Thymus (tissue), 11 donors: ENCODE data around the gene POLR3E. TPM values are rescaled to one million over a fixed set of nuclear protein-coding genes. Genes with fewer than 3 reads are reported as not detected.

Experiments
- DNase-seq, 9 donors: peaks; one replicate each; pipeline ENCODE4 v3.0.0-alpha.2; 2013; ENCODE audit warnings: low spot score in 9 of 9, low read depth in 6 of 9, missing footprints in 1 of 9
- H3K27ac ChIP-seq, 2 donors: one replicate each; pipeline ENCODE4 v1.5.1; 2013; ENCODE audit warnings: control low read depth in 1 of 2, low read depth in 1 of 2, low read length in 1 of 2, mild to moderate bottlenecking in 1 of 2, moderate library complexity in 1 of 2
- H3K27me3 ChIP-seq, 2 donors: one replicate each; pipeline ENCODE4 v1.5.1; 2013; ENCODE audit warnings: low read length in 1 of 2; ENCODE audit not compliant: control insufficient read depth in 2 of 2, insufficient read depth in 1 of 2
- H3K36me3 ChIP-seq, 2 donors: one replicate each; pipeline ENCODE4 v1.5.1; 2013; ENCODE audit warnings: low read length in 1 of 2, mild to moderate bottlenecking in 1 of 2, moderate library complexity in 1 of 2; ENCODE audit not compliant: control insufficient read depth in 2 of 2, insufficient read depth in 2 of 2
- H3K4me1 ChIP-seq, 2 donors: one replicate each; pipeline ENCODE4 v1.5.1; 2013; ENCODE audit warnings: low read length in 2 of 2; ENCODE audit not compliant: control insufficient read depth in 2 of 2, insufficient read depth in 2 of 2
- H3K4me3 ChIP-seq, 2 donors: one replicate each; pipeline ENCODE4 v1.5.1; 2013; ENCODE audit warnings: low read length in 2 of 2, control low read depth in 1 of 2, mild to moderate bottlenecking in 1 of 2
- H3K9me3 ChIP-seq, 2 donors: one replicate each; pipeline ENCODE4 v1.5.1; 2013; ENCODE audit warnings: low read length in 1 of 2, mild to moderate bottlenecking in 1 of 2; ENCODE audit not compliant: control insufficient read depth in 2 of 2, insufficient read depth in 1 of 2
- WGBS: extraction: QIAGEN DNeasy Blood & Tissue Kit; methylation state at CpG from one replicate; pipeline ENCODE4 v1.1.7; 2013; 5-methylcytosine and 5-hydroxymethylcytosine counted together
- polyA plus RNA-seq: library from polyadenylated mRNA; stranded (reverse); fragments of 200-250 nt; gene quantifications from one replicate; pipeline ENCODE4 v1.2.3, GENCODE V29; 2013
- total RNA-seq: library from RNA; stranded (reverse); fragments of 120-200 nt; gene quantifications from one replicate; pipeline ENCODE4 v1.2.4, GENCODE V29; 2013
- donor health status: healthy.

POLR3E gene
- total and polyA plus RNA-seq, 2 donors = 27.2 to 27.4 TPM

GRCh38 chr16:22333457-22333994 lies 36.3 kb downstream of the POLR3E start:
- H3K4me1 ChIP-seq = no peaks in the 10 kb centered on the region
- no peak overlapping the region for H3K4me3 ChIP-seq
- 89% methylated on average over 6 of the region's 6 CpGs for WGBS
- H3K27me3 ChIP-seq = no peaks in the 10 kb centered on the region
- peaks cover 5 to 10% of the 10 kb centered on the region in 2 donors for H3K9me3 ChIP-seq
- peaks cover 24 to 39% of the 10 kb centered on the region in 2 donors for H3K36me3 ChIP-seq
- H3K27ac ChIP-seq = no peak overlapping the region
- DNase-seq = no peak

DNA sequence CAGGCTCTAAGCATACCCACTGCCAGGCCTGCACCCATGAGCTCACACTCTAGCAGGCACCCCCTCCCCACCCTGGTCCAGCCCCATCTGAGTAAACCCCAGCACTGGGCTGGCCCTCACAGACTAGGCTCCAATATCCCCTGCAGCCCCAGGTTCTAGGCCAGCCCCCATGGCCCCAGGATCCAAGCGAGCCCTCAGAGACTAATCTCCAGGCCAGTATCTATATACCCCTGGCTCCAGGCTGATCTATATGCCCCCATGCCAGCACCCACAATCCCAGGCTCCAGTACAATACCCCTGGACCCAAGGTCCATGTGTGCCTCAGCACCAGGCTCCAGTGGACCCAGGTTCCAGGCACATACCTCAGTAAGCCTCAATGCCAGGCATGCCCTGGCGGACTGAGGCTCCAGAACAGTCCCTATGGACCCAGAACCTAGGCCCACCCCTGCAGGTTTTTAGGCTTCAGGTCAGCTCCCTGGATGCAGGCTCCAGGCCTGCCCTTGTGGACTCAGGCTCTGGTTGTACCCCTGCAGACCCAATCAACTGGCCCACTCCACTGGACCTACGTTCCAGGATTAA lies 38.5 kb downstream of the POLR3E start:
- 98% methylated on average over 3 of the region's 3 CpGs for WGBS
- DNase-seq = no peak
- peaks cover 5 to 10% of the 10 kb centered on the region in 2 donors for H3K9me3 ChIP-seq
- no peaks in the 10 kb centered on the region for H3K27me3 ChIP-seq
- no peak overlapping the region for H3K27ac ChIP-seq
- H3K36me3 ChIP-seq = peaks cover 18 to 31% of the 10 kb centered on the region in 2 donors
- no peak overlapping the region for H3K4me3 ChIP-seq
- H3K4me1 ChIP-seq = no peaks in the 10 kb centered on the region

DNA sequence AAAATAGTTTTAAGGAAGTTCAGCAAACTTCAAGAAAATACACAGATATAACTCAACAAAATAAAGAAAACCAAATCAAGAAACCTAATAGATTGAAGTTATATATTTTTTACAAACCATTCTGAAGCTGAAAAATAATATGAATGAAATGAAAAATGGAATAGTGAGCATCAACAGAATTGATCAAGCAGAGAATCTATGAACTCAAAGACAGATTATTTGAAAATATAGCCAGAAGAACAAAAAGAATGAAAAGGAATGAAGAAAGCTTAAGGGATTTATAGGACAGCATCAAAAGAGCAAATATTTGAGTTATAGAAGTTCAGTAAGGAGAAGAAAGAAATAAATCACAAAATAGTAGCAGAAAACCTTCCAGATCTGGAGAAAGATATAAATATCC lies 39.4 kb downstream of the POLR3E start:
- no peak overlapping the region for H3K27ac ChIP-seq
- no peak for DNase-seq
- no peaks in the 10 kb centered on the region for H3K4me1 ChIP-seq
- no peak overlapping the region for H3K4me3 ChIP-seq
- H3K36me3 ChIP-seq = peaks cover 18 to 31% of the 10 kb centered on the region in 2 donors
- no peaks in the 10 kb centered on the region for H3K27me3 ChIP-seq
- H3K9me3 ChIP-seq = peaks cover 5 to 11% of the 10 kb centered on the region in 2 donors

DNA sequence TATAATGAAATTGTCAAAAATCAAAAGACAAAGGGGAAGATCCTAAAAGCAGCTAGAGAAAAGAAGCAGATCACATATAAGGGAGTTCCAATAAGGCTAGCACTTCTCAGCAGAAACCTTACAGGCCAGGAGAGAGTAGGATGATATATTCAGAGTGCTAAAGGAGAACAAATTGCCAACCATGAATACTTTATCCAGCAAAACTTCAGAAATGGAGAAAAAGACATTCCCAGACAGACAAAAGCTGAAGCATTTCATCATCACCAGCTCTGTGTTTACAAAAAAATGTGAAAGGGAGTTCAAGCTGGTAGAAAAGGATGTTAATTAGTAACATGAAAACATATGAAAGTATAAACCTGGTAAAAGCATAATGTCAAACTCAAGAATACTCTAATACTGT lies 39.8 kb downstream of the POLR3E start:
- H3K27ac ChIP-seq = no peak overlapping the region
- H3K4me1 ChIP-seq = no peaks in the 10 kb centered on the region
- DNase-seq = no peak
- no peak overlapping the region for H3K4me3 ChIP-seq
- H3K27me3 ChIP-seq = no peaks in the 10 kb centered on the region
- peaks cover 5 to 13% of the 10 kb centered on the region in 2 donors for H3K9me3 ChIP-seq
- H3K36me3 ChIP-seq = peaks cover 17 to 31% of the 10 kb centered on the region in 2 donors

- Histone ChIP-seq H3K27ac (no peak overlapping the region), H3K4me1 (no peaks in the 10 kb centered on the region), H3K27me3 (no peaks in the 10 kb centered on the region), H3K36me3 (peaks cover 13 to 26% of the 10 kb centered on the region in 2 donors), H3K4me3 (no peak overlapping the region), H3K9me3 (peaks cover 5 to 13% of the 10 kb centered on the region in 2 donors)
- no peak for DNase-seq
- 98% methylated on average over 4 of the region's 4 CpGs for whole genome bisulfite sequencing
Observed at GRCh38 chr16:22337849-22338635, 40.8 kb downstream of the POLR3E start.

DNA sequence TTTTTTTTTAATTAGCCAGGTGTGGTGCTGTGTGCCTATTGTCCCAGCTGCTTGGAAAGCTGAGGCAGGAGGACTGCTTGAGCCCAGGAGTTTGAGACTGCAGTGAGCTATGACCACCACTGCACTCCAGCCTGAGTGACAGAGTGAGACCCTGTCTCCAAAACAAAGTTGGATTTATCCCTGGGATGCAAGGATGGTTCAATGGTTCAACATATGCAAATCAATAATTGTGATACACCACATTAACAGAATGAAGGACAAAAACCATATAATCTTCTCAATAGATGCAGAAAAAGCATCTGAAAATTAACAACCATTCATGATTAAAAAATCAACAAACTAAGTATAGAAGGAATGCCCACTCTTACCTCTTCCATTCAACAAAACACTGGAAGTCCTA lies 43.7 kb downstream of the POLR3E start:
- Histone ChIP-seq H3K9me3 (peaks cover 5 to 6% of the 10 kb centered on the region in 2 donors), H3K27ac (no peak overlapping the region), H3K4me1 (no peaks in the 10 kb centered on the region), H3K27me3 (no peaks in the 10 kb centered on the region), H3K4me3 (no peak overlapping the region), H3K36me3 (peaks cover 3 to 8% of the 10 kb centered on the region in 2 donors)
- no peak for DNase-seq

GRCh38 chr16:22342082-22342481 lies 44.9 kb downstream of the POLR3E start:
- no peaks in the 10 kb centered on the region for H3K4me1 ChIP-seq
- no peak for DNase-seq
- no peak overlapping the region for H3K27ac ChIP-seq
- no peaks in the 10 kb centered on the region for H3K27me3 ChIP-seq
- 90% methylated on average over 2 of the region's 2 CpGs for WGBS
- H3K36me3 ChIP-seq = peaks cover 11 to 12% of the 10 kb centered on the region in 2 donors
- no peak overlapping the region for H3K4me3 ChIP-seq
- H3K9me3 ChIP-seq = peaks cover 0 to 3% of the 10 kb centered on the region in 2 donors

DNA sequence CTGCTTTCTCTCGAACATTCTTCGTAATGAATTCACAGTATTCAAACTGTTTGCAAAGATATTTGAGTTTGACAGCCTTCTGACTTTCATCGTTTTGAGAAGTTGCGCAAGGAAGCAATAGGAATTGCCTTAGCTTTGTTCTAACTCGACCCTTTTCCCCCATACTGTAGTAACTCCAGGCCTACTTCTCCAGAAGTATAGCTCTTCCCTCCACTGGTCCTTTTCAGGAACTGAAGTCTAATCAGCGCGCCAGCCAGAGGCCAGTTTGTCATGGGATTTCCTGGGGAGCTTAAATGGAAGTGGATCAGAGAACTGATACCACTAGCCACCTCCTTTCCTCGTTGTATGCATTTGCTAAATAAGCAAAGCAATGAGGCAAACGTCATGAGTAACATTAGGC lies 49.3 kb downstream of the POLR3E start:
- H3K36me3 ChIP-seq = peaks cover 32 to 34% of the 10 kb centered on the region in 2 donors
- H3K4me1 ChIP-seq = no peaks in the 10 kb centered on the region
- H3K9me3 ChIP-seq = peaks cover 0 to 3% of the 10 kb centered on the region in 2 donors
- H3K27ac ChIP-seq = no peak overlapping the region
- no peak for DNase-seq
- H3K4me3 ChIP-seq = no peak overlapping the region
- 85% methylated on average over 9 of the region's 9 CpGs for WGBS
- no peaks in the 10 kb centered on the region for H3K27me3 ChIP-seq

DNA sequence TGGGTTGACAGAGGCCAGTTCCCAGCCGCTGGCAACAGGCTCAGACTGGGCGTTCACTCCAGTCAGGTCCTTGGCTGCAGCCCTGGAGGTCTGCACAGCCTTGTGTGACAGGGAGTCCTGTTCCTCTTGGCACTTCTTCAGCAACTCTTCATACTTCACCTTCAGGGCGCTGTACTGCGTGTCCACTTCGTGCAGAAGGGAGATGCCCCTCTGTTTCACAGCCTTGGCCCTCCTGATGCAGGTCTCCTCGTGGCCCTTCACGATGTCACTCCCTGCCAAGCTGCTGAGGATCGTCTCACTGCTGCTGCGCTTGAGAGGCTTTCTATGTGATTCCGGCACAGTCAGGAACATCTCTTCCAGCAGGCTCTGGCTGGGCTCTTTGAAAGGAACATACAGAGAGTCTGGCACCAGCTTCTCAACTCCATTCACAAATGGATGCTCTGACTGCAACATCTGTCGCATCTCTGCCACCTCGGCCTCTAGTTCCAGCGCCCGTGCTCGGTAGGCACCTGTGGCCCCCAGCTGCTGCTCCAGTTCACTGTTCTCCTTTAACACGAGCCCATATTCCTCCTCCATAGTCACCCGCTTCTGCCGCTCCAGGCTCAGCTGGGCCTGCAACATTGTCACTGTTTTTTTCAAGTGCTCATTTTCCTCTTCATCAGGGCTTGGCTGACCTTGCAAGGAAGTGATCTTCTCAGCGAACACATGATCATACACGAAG lies 50.1 kb downstream of the POLR3E start:
- Histone ChIP-seq H3K27me3 (no peaks in the 10 kb centered on the region), H3K9me3 (no peaks in the 10 kb centered on the region), H3K4me1 (no peaks in the 10 kb centered on the region), H3K4me3 (no peak overlapping the region), H3K27ac (no peak overlapping the region), H3K36me3 (peaks cover 32 to 34% of the 10 kb centered on the region in 2 donors)
- WGBS = 98% methylated on average over 20 of the region's 20 CpGs
- DNase-seq = no peak
